Muscle of arm (tissue), 14 donors: Measurements from ENCODE around the gene UBE2J2. TPM values are rescaled to one million over a fixed set of nuclear protein-coding genes. Genes with fewer than 3 reads are reported as not detected.
"Not testable (repeated sequence)": the region's sequence is repeated elsewhere in the genome, so short reads cannot be mapped to it uniquely, and the experiment has no call there.

Experiments used
- DNase-seq: peaks from one replicate; pipeline ENCODE4 v3.0.0-alpha.2; 2013
- long read RNA-seq, 11 donors: transcript quantifications; one replicate each; lab custom pipeline, GENCODE V29; 2026
- polyA plus RNA-seq, 12 donors: library from polyadenylated mRNA; unstranded; fragments of 120-200 nt; gene quantifications; one replicate each; pipeline ENCODE4 v1.2.1, GENCODE V29; 2013; ENCODE audit not compliant: insufficient read length in 12 of 12

The UBE2J2 gene
- polyA plus RNA-seq, result 10 to 100 TPM in 11 of 12 donors, not detected in 1; 28.1 to 52.6 (median 37.7) TPM
- long read RNA-seq, donor 1, transcript UBE2J2-202 (7 exons, 1,733 nt), result major isoform, 9 of 18 reads
- long read RNA-seq, donor 1, partial matches to known transcripts, result 5 of 18 reads
- long read RNA-seq, donor 1, other reads (novel, unspliced or antisense), result 0 of 18 reads
- long read RNA-seq, donor 2, transcript UBE2J2-202 (7 exons, 1,733 nt), result major isoform, 12 of 14 reads
- long read RNA-seq, donor 2, partial matches to known transcripts, result 0 of 14 reads
- long read RNA-seq, donor 2, other reads (novel, unspliced or antisense), result 0 of 14 reads
- long read RNA-seq, donor 3, partial matches to known transcripts, result 0 of 10 reads
- long read RNA-seq, donor 3, other reads (novel, unspliced or antisense), result 0 of 10 reads
- long read RNA-seq, donor 4, partial matches to known transcripts, result 0 of 4 reads
- long read RNA-seq, donor 4, other reads (novel, unspliced or antisense), result 0 of 4 reads
- long read RNA-seq, donor 5, transcript UBE2J2-202 (7 exons, 1,733 nt), result major isoform, 20 of 25 reads
- long read RNA-seq, donor 5, partial matches to known transcripts, result 0 of 25 reads
- long read RNA-seq, donor 5, other reads (novel, unspliced or antisense), result 0 of 25 reads
- long read RNA-seq, donor 6, partial matches to known transcripts, result 0 of 7 reads
- long read RNA-seq, donor 6, other reads (novel, unspliced or antisense), result 0 of 7 reads
- long read RNA-seq, donor 7, partial matches to known transcripts, result 0 of 7 reads
- long read RNA-seq, donor 7, other reads (novel, unspliced or antisense), result 0 of 7 reads
- long read RNA-seq, donor 8, transcript UBE2J2-202 (7 exons, 1,733 nt), result major isoform, 14 of 18 reads
- long read RNA-seq, donor 8, partial matches to known transcripts, result 0 of 18 reads
- long read RNA-seq, donor 8, other reads (novel, unspliced or antisense), result 0 of 18 reads
- long read RNA-seq, donor 9, transcript UBE2J2-202 (7 exons, 1,733 nt), result major isoform, 12 of 13 reads
- long read RNA-seq, donor 9, partial matches to known transcripts, result 0 of 13 reads
- long read RNA-seq, donor 9, other reads (novel, unspliced or antisense), result 0 of 13 reads
- long read RNA-seq, donor 10, transcript UBE2J2-202 (7 exons, 1,733 nt), result major isoform, 12 of 14 reads
- long read RNA-seq, donor 10, partial matches to known transcripts, result 0 of 14 reads
- long read RNA-seq, donor 10, other reads (novel, unspliced or antisense), result 0 of 14 reads
- long read RNA-seq, donor 11, transcript UBE2J2-202 (7 exons, 1,733 nt), result major isoform, 13 of 18 reads
- long read RNA-seq, donor 11, partial matches to known transcripts, result 0 of 18 reads
- long read RNA-seq, donor 11, other reads (novel, unspliced or antisense), result 0 of 18 reads

GRCh38 chr1:1273512-1274298 lies at the start of gene UBE2J2:
Gene UBE2J2 (minus strand): TSS chr1:1273854. CDS start chr1:1267992, 5,862 bp downstream.
- peak; percentile 90 for DNase-seq

GRCh38 chr1:1322952-1323351 lies 49.3 kb upstream of the UBE2J2 start:
- no peak for DNase-seq

- DNase-seq, result no peak
Measured at GRCh38 chr1:1322418-1322817, 48.8 kb upstream of the UBE2J2 start.

GRCh38 chr1:1321477-1321876 lies 47.8 kb upstream of the UBE2J2 start:
- no peak for DNase-seq

- DNase-seq, result no peak
Measured at GRCh38 chr1:1320666-1321448, 47.2 kb upstream of the UBE2J2 start.

GRCh38 chr1:1319646-1319941 lies 45.9 kb upstream of the UBE2J2 start:
- no peak for DNase-seq

- no peak for DNase-seq
Measured at GRCh38 chr1:1318777-1319645, 45.4 kb upstream of the UBE2J2 start.

- peak; percentile 62 for DNase-seq
Measured at GRCh38 chr1:1318131-1318652, 44.5 kb upstream of the UBE2J2 start.

- DNase-seq, result no peak
Measured at GRCh38 chr1:1317420-1317819, 43.8 kb upstream of the UBE2J2 start.

GRCh38 chr1:1316199-1316598 lies 42.5 kb upstream of the UBE2J2 start:
- not testable (repeated sequence) for DNase-seq

GRCh38 chr1:1315435-1315954 lies 41.8 kb upstream of the UBE2J2 start:
- no peak for DNase-seq

GRCh38 chr1:1314678-1315335 lies 41.2 kb upstream of the UBE2J2 start:
- no peak for DNase-seq

GRCh38 chr1:1314237-1314586 lies 40.6 kb upstream of the UBE2J2 start:
- no peak for DNase-seq

- no peak for DNase-seq
Measured at GRCh38 chr1:1313500-1314236, 40.0 kb upstream of the UBE2J2 start.

GRCh38 chr1:1312450-1313314 lies 39.0 kb upstream of the UBE2J2 start:
- no peak for DNase-seq
